ENCODE measurements around the gene ATP2B3. TPM values are rescaled to one million over a fixed set of nuclear protein-coding genes. Genes with fewer than 3 reads are reported as not detected.

The ATP2B3 gene
- total RNA-seq, 1 experiment from 2014 or later: 0.21 TPM

GRCh38 chrX:153554519-153555167 is 37.2 kb downstream of the ATP2B3 start:
- in situ Hi-C loops (cut with HindIII; ENCODE audit: low pct_unique_long_range_greater_than_20kb, low sequenced_read_pairs): no loop called here
- H3K27ac ChIP-seq (ENCODE audit: low read length): no peak overlapping the region
- ChIA-PET POLR2A (no interaction called here), CTCF (interaction anchor here (1.2 kb wide), 1 partner anchor 113 kb away, joined by 6 read pairs; no protein-coding TSS in a partner anchor)
- BruUV-seq (replicated peaks): no TSS peak
- no peaks in the 10 kb centered on the region for H3K27me3 ChIP-seq (ENCODE audit: control insufficient read depth, insufficient read depth, low read length)
- H3K4me3 ChIP-seq (ENCODE audit: low read depth in 2 of 2, low read length in 2 of 2): no peak overlapping the region
- DNase-seq (ENCODE audit: low read depth, low spot score) (peak; percentile 24), ATAC-seq (peak; percentile 90)
- intact Hi-C loops (cut with micrococcal nuclease; ENCODE audit: unreplicated experiment): loop anchor here (1.0 to 5.0 kb wide), 2 partner anchors 98 to 114 kb away; no protein-coding TSS in a partner anchor
- no peaks in the 10 kb centered on the region for H3K36me3 ChIP-seq (ENCODE audit: control insufficient read depth, insufficient read depth, low read length)
- H3K4me1 ChIP-seq (ENCODE audit: control insufficient read depth, insufficient read depth, low read length): no peaks in the 10 kb centered on the region
- TF ChIP-seq, protein P1, sequence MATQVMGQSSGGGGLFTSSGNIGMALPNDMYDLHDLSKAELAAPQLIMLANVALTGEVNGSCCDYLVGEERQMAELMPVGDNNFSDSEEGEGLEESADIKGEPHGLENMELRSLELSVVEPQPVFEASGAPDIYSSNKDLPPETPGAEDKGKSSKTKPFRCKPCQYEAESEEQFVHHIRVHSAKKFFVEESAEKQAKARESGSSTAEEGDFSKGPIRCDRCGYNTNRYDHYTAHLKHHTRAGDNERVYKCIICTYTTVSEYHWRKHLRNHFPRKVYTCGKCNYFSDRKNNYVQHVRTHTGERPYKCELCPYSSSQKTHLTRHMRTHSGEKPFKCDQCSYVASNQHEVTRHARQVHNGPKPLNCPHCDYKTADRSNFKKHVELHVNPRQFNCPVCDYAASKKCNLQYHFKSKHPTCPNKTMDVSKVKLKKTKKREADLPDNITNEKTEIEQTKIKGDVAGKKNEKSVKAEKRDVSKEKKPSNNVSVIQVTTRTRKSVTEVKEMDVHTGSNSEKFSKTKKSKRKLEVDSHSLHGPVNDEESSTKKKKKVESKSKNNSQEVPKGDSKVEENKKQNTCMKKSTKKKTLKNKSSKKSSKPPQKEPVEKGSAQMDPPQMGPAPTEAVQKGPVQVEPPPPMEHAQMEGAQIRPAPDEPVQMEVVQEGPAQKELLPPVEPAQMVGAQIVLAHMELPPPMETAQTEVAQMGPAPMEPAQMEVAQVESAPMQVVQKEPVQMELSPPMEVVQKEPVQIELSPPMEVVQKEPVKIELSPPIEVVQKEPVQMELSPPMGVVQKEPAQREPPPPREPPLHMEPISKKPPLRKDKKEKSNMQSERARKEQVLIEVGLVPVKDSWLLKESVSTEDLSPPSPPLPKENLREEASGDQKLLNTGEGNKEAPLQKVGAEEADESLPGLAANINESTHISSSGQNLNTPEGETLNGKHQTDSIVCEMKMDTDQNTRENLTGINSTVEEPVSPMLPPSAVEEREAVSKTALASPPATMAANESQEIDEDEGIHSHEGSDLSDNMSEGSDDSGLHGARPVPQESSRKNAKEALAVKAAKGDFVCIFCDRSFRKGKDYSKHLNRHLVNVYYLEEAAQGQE (IDR thresholded peaks at IDR 0.05; ENCODE audit: insufficient read depth in 1 of 2, low read depth in 2 of 2, low read length in 1 of 2): no peak
- TF ChIP-seq TCF7L2 (IDR thresholded peaks at IDR 0.05; ENCODE audit: low read depth, low read length) (no peak), POLR2AphosphoS5 (IDR thresholded peaks at IDR 0.05; ENCODE audit: low read depth, low read length) (no peak), SIN3A (IDR thresholded peaks at IDR 0.05; ENCODE audit: borderline replicate concordance, insufficient read depth, low read depth, low read length) (no peak)
- TF ChIP-seq, protein P2, sequence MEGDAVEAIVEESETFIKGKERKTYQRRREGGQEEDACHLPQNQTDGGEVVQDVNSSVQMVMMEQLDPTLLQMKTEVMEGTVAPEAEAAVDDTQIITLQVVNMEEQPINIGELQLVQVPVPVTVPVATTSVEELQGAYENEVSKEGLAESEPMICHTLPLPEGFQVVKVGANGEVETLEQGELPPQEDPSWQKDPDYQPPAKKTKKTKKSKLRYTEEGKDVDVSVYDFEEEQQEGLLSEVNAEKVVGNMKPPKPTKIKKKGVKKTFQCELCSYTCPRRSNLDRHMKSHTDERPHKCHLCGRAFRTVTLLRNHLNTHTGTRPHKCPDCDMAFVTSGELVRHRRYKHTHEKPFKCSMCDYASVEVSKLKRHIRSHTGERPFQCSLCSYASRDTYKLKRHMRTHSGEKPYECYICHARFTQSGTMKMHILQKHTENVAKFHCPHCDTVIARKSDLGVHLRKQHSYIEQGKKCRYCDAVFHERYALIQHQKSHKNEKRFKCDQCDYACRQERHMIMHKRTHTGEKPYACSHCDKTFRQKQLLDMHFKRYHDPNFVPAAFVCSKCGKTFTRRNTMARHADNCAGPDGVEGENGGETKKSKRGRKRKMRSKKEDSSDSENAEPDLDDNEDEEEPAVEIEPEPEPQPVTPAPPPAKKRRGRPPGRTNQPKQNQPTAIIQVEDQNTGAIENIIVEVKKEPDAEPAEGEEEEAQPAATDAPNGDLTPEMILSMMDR (IDR thresholded peaks at IDR 0.05): no peak
- no peaks in the 10 kb centered on the region for H3K9me3 ChIP-seq (ENCODE audit: control insufficient read depth, insufficient read depth, low read depth, low read length)

DNA sequence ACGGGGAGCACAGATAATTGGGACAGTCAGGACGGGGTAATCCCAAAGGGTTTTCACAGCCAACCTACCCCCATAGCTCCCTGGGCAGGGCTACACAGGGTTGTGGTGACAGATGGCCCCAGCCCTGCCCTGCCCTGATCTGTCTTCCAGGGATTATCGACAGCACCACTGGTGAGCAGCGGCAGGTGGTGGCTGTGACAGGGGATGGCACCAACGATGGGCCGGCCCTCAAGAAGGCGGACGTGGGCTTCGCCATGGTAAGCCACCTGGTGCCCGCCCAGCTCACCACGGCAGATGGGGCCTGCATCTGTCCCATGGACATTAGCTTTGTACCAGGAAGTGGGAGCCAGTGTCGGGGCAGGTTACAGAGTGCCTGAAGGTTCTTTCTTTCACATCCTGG is 39.3 kb downstream of the ATP2B3 start:
- in situ Hi-C loops (cut with HindIII; ENCODE audit: low pct_unique_long_range_greater_than_20kb, low sequenced_read_pairs): no loop called here
- no peaks in the 10 kb centered on the region for H3K4me1 ChIP-seq (ENCODE audit: control insufficient read depth, insufficient read depth, low read length)
- CTCF ChIA-PET: interaction anchor here (0.5 to 1.0 kb wide), 2 partner anchors 101 to 111 kb away, joined by 4 to 5 read pairs; no protein-coding TSS in a partner anchor
- POLR2A ChIA-PET: no interaction called here
- intact Hi-C loops (cut with micrococcal nuclease; ENCODE audit: unreplicated experiment): loop anchor here (5.0 kb wide), 1 partner anchor 96 kb away; no protein-coding TSS in a partner anchor
- DNase-seq (ENCODE audit: low read depth, low spot score) (no peak), ATAC-seq (no peak)
- H3K27ac ChIP-seq (ENCODE audit: low read length): no peak overlapping the region
- H3K9me3 ChIP-seq (ENCODE audit: control insufficient read depth, insufficient read depth, low read depth, low read length): no peaks in the 10 kb centered on the region
- no peak for TF ChIP-seq POLR2AphosphoS5 (IDR thresholded peaks at IDR 0.05; ENCODE audit: low read depth, low read length)
- no peak for TF ChIP-seq SIN3A (IDR thresholded peaks at IDR 0.05; ENCODE audit: borderline replicate concordance, insufficient read depth, low read depth, low read length)
- no peak overlapping the region for H3K4me3 ChIP-seq (ENCODE audit: low read depth in 2 of 2, low read length in 2 of 2)
- no peaks in the 10 kb centered on the region for H3K36me3 ChIP-seq (ENCODE audit: control insufficient read depth, insufficient read depth, low read length)
- H3K27me3 ChIP-seq (ENCODE audit: control insufficient read depth, insufficient read depth, low read length): no peaks in the 10 kb centered on the region
- BruUV-seq (replicated peaks): no TSS peak

Measured in Panc1 (cell line).